MM.1S (cell line): Measurements from ENCODE around the gene CEP128.

Source experiments
- DNase-seq: peaks from one replicate; pipeline ENCODE4 v3.0.0-alpha.2; 2015
- H2AFZ ChIP-seq: fragments of 300-600 bp; sonication (generic); 2 replicates; pipeline ENCODE4 v1.6.0; 2016; ENCODE audit warnings: antibody characterized with exemption, low read length
- H3F3A ChIP-seq: fragments of 300-600 bp; sonication (generic); 2 replicates; pipeline ENCODE4 v1.6.1; 2016; ENCODE audit warnings: mild to moderate bottlenecking, antibody characterized with exemption, low read length, moderate library complexity, mixed read lengths; ENCODE audit not compliant: insufficient read depth
- H3K27ac ChIP-seq: fragments of 300-600 bp; sonication (generic); 2 replicates; pipeline ENCODE4 v1.5.1; 2016; ENCODE audit warnings: mild to moderate bottlenecking, low read length
- H3K27me3 ChIP-seq: fragments of 300-600 bp; sonication (generic); replicated peaks from 2 replicates; pipeline ENCODE4 v1.6.0; 2016; ENCODE audit warnings: low read length; ENCODE audit not compliant: insufficient read depth
- H3K36me3 ChIP-seq: fragments of 300-600 bp; sonication (generic); replicated peaks from 2 replicates; pipeline ENCODE4 v1.6.1; 2016; ENCODE audit warnings: mild to moderate bottlenecking, low read length, mixed read lengths; ENCODE audit not compliant: insufficient read depth
- H3K4me1 ChIP-seq: fragments of 300-600 bp; sonication (generic); 2 replicates; pipeline ENCODE4 v1.6.1; 2016; ENCODE audit warnings: low read length, mixed read lengths
- H3K4me2 ChIP-seq: fragments of 300-600 bp; sonication (generic); 2 replicates; pipeline ENCODE4 v1.6.0; 2016; ENCODE audit warnings: low read depth, low read length
- H3K4me3 ChIP-seq: fragments of 300-600 bp; sonication (generic); 2 replicates; pipeline ENCODE4 v1.5.1; 2016; ENCODE audit warnings: low read length, mixed read lengths
- H3K79me2 ChIP-seq: fragments of 300-600 bp; sonication (generic); 2 replicates; pipeline ENCODE4 v1.6.1; 2016; ENCODE audit warnings: mixed run types, low read length, mixed read lengths
- H3K9ac ChIP-seq: fragments of 300-600 bp; sonication (generic); 2 replicates; pipeline ENCODE4 v1.6.1; 2016; ENCODE audit warnings: low read length, mixed read lengths
- H3K9me2 ChIP-seq: fragments of 300-600 bp; sonication (generic); replicated peaks from 2 replicates; pipeline ENCODE4 v1.6.1; 2016; ENCODE audit warnings: mild to moderate bottlenecking, low read length, mixed read lengths; ENCODE audit not compliant: insufficient read depth
- H3K9me3 ChIP-seq: fragments of 300-600 bp; sonication (generic); replicated peaks from 2 replicates; pipeline ENCODE4 v1.6.1; 2016; ENCODE audit warnings: mild to moderate bottlenecking, low read length, mixed read lengths; ENCODE audit not compliant: insufficient read depth
- H4K20me1 ChIP-seq: fragments of 300-600 bp; sonication (generic); 2 replicates; pipeline ENCODE4 v1.6.1; 2016; ENCODE audit warnings: mild to moderate bottlenecking, low read length, moderate library complexity, mixed read lengths; ENCODE audit not compliant: insufficient read depth
- EZH2 ChIP-seq: fragments of 300-600 bp; sonication (generic); optimal IDR thresholded peaks from 2 replicates; pipeline ENCODE3; 2017; ENCODE audit warnings: low read depth, mild to moderate bottlenecking, antibody characterized with exemption, low read length, mixed read lengths
- EZH2phosphoT487 ChIP-seq: fragments of 300-600 bp; sonication (generic); IDR thresholded peaks from 2 replicates; pipeline ENCODE4 v1.6.1; 2018; ENCODE audit warnings: antibody characterized with exemption, low read length
- TF ChIP-seq, protein P1 (sequence below): fragments of 300-600 bp; sonication (generic); IDR thresholded peaks from 2 replicates; pipeline ENCODE4 v1.5.1; 2016; ENCODE audit warnings: antibody characterized with exemption, low read length, mixed read lengths

Gene CEP128

DNA sequence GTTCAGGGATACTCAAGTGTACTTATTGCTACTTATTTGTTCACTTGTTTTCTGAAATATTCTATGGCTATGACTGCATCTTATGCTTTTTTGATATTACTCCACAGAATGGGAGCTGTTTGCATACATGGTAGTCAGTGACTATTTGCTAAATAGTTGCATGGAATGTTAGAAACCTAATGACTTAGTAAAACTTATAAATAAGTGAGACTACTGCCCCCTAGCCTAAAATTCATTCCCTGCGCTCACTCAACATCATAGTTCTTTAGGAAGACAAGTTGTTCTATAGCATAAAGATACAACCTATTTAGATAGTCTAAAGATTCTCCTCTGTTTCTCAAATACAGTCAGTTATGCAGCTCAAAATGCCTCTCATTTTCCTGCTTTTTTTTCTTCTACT lies 305.5 kb downstream of the CEP128 start:
- Histone ChIP-seq H3K36me3 (no peaks in the 10 kb centered on the region), H3K27ac (no peak overlapping the region), H3K4me3 (no peak overlapping the region), H2AFZ (no peak overlapping the region), H3F3A (no peaks in the 10 kb centered on the region), H3K4me2 (no peak overlapping the region), H3K79me2 (no peaks in the 10 kb centered on the region), H3K9me3 (no peaks in the 10 kb centered on the region), H3K27me3 (no peaks in the 10 kb centered on the region), H3K9ac (no peak overlapping the region), H3K9me2 (no peaks in the 10 kb centered on the region), H3K4me1 (no peaks in the 10 kb centered on the region), H4K20me1 (no peaks in the 10 kb centered on the region)
- DNase-seq: no peak
- TF ChIP-seq EZH2 (no peak), EZH2phosphoT487 (no peak)
- TF ChIP-seq, protein P1, sequence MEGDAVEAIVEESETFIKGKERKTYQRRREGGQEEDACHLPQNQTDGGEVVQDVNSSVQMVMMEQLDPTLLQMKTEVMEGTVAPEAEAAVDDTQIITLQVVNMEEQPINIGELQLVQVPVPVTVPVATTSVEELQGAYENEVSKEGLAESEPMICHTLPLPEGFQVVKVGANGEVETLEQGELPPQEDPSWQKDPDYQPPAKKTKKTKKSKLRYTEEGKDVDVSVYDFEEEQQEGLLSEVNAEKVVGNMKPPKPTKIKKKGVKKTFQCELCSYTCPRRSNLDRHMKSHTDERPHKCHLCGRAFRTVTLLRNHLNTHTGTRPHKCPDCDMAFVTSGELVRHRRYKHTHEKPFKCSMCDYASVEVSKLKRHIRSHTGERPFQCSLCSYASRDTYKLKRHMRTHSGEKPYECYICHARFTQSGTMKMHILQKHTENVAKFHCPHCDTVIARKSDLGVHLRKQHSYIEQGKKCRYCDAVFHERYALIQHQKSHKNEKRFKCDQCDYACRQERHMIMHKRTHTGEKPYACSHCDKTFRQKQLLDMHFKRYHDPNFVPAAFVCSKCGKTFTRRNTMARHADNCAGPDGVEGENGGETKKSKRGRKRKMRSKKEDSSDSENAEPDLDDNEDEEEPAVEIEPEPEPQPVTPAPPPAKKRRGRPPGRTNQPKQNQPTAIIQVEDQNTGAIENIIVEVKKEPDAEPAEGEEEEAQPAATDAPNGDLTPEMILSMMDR: no peak

DNA sequence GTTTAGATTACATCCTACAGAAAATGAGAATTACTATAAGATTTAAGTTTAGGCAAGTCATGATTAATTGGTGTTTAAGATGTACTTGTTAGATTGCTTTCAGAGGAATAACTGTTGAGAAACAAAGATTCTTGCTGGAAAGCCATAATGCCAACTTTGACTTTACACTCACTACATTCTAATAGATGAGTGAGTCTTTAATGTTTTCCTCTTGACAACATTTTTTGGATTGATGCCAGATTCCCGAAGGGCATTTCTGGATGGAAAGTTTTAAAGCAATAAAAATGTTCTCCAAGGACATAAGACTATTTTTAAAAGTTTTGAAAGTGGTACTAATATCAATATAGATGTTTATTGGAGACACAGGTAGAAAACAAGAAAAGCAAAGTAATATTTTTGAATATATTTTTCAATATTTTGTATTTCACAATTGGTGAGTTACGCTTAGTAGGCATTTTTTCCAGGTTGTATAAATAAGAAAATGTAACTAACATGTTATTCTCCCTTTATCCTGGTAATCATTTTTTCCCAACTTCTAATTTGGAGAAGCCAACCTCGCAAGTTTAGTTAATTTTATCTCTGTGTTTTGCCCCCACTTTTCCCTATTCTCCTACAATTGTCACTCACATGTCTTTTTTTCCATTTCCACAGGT lies 307.3 kb downstream of the CEP128 start:
- Histone ChIP-seq H3K79me2 (no peaks in the 10 kb centered on the region), H3K9me2 (no peaks in the 10 kb centered on the region), H3K27ac (no peak overlapping the region), H3K9me3 (no peaks in the 10 kb centered on the region), H3K27me3 (no peaks in the 10 kb centered on the region), H3K4me3 (no peak overlapping the region), H3F3A (no peaks in the 10 kb centered on the region), H4K20me1 (no peaks in the 10 kb centered on the region), H3K4me2 (no peak overlapping the region), H3K9ac (no peak overlapping the region), H2AFZ (no peak overlapping the region), H3K4me1 (no peaks in the 10 kb centered on the region), H3K36me3 (no peaks in the 10 kb centered on the region)
- TF ChIP-seq, protein P1: no peak
- no peak for TF ChIP-seq EZH2
- no peak for TF ChIP-seq EZH2phosphoT487
- DNase-seq: no peak

DNA sequence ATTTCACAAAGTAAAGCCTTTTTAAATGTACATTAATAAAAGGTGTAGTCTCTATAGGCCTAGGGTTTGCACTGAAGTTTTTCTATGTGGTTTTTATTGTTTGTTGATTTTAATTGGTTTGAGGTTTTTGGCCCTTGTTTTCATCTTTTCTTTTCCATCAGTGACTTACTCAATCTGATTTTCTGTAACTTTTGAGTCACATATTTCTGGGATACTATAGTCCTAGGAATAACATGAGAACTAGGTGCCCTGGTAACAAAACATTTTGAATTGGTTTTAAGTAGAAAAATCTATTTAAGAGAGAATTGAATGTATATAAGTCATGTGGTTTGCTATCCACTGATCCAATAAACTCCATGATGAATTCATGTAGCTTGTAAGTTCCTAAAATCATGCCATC lies 311.9 kb downstream of the CEP128 start:
- H3F3A ChIP-seq: no peaks in the 10 kb centered on the region
- H3K4me2 ChIP-seq: no peak overlapping the region
- H3K79me2 ChIP-seq: no peaks in the 10 kb centered on the region
- no peak overlapping the region for H3K9ac ChIP-seq
- H3K9me3 ChIP-seq: no peaks in the 10 kb centered on the region
- no peak overlapping the region for H3K4me3 ChIP-seq
- TF ChIP-seq, protein P1: no peak
- TF ChIP-seq EZH2phosphoT487: no peak
- no peak for TF ChIP-seq EZH2
- H3K4me1 ChIP-seq: no peaks in the 10 kb centered on the region
- H4K20me1 ChIP-seq: no peaks in the 10 kb centered on the region
- no peak for DNase-seq
- no peak overlapping the region for H3K27ac ChIP-seq
- no peak overlapping the region for H2AFZ ChIP-seq
- H3K9me2 ChIP-seq: no peaks in the 10 kb centered on the region
- no peaks in the 10 kb centered on the region for H3K27me3 ChIP-seq
- H3K36me3 ChIP-seq: no peaks in the 10 kb centered on the region
